ENCODE measurements around the gene FOXP3.
A peak's percentile ranks its signal among the peaks of the same experiment; 100 is the strongest.

The FOXP3 gene

GRCh38 chrX:49273181-49273727 is 8.7 kb upstream of the FOXP3 start:
- DNase-seq, result no peak

- no peak for DNase-seq
These were observed 7.9 kb upstream of the FOXP3 start for GRCh38 chrX:49272421-49272820.

GRCh38 chrX:49271341-49271740 is 6.8 kb upstream of the FOXP3 start:
- peak; percentile 62 for DNase-seq

- peak; percentile 54 for DNase-seq
These were observed 5.9 kb upstream of the FOXP3 start for GRCh38 chrX:49270249-49270921.

GRCh38 chrX:49269767-49270248 is 5.3 kb upstream of the FOXP3 start, which contains the start of gene PPP1R3F:
PPP1R3F (plus strand) TSS chrX:49269793; CDS start chrX:49269870, 77 bp downstream.
- no peak for DNase-seq

- DNase-seq, result peak; percentile 99
These were observed 4.7 kb upstream of the FOXP3 start for GRCh38 chrX:49269010-49269766.

- DNase-seq, result no peak
These were observed 4.1 kb upstream of the FOXP3 start for GRCh38 chrX:49268702-49269009.

GRCh38 chrX:49266523-49267445 is 2.3 kb upstream of the FOXP3 start:
- DNase-seq, result no peak

- DNase-seq, result no peak
These were observed 879 bp downstream of the FOXP3 start for GRCh38 chrX:49263631-49264030.

- DNase-seq, result no peak
These were observed 1.9 kb downstream of the FOXP3 start for GRCh38 chrX:49262603-49263002.

GRCh38 chrX:49260221-49260985 is 4.1 kb downstream of the FOXP3 start:
- no peak for DNase-seq

- no peak for DNase-seq
These were observed 5.8 kb downstream of the FOXP3 start for GRCh38 chrX:49258749-49259124.

GRCh38 chrX:49257846-49258748 is 6.4 kb downstream of the FOXP3 start:
- DNase-seq, result no peak

GRCh38 chrX:49257074-49257790 is 7.3 kb downstream of the FOXP3 start:
- DNase-seq, result no peak

GRCh38 chrX:49256268-49256995 is 8.1 kb downstream of the FOXP3 start:
- no peak for DNase-seq

GRCh38 chrX:49254639-49255038 is 9.9 kb downstream of the FOXP3 start:
- no peak for DNase-seq

GRCh38 chrX:49251325-49251724 is 13.2 kb downstream of the FOXP3 start:
- DNase-seq, result no peak

- no peak for DNase-seq
These were observed 13.9 kb downstream of the FOXP3 start for GRCh38 chrX:49250578-49250977.

- no peak for DNase-seq
These were observed 14.4 kb downstream of the FOXP3 start for GRCh38 chrX:49250066-49250465.

- no peak for DNase-seq
These were observed 14.9 kb downstream of the FOXP3 start for GRCh38 chrX:49249616-49250015.

All from DMS53 (cell line).